B cell (primary cell): ENCODE results near the gene IQSEC3.

Experiments used
- CTCF ChIP-seq: fragments of 200-600 bp; IDR thresholded peaks from one replicate; pipeline ENCODE4 v1.8.0; 2022; ENCODE audit warnings: antibody characterized with exemption, mild to moderate bottlenecking
- EZH2 ChIP-seq: IDR thresholded peaks from 2 replicates; pipeline ENCODE4 v1.6.1; 2012; ENCODE audit warnings: borderline replicate concordance, low read depth, mild to moderate bottlenecking, moderate library complexity, low read length; ENCODE audit not compliant: insufficient read depth, poor library complexity, severe bottlenecking

DNA sequence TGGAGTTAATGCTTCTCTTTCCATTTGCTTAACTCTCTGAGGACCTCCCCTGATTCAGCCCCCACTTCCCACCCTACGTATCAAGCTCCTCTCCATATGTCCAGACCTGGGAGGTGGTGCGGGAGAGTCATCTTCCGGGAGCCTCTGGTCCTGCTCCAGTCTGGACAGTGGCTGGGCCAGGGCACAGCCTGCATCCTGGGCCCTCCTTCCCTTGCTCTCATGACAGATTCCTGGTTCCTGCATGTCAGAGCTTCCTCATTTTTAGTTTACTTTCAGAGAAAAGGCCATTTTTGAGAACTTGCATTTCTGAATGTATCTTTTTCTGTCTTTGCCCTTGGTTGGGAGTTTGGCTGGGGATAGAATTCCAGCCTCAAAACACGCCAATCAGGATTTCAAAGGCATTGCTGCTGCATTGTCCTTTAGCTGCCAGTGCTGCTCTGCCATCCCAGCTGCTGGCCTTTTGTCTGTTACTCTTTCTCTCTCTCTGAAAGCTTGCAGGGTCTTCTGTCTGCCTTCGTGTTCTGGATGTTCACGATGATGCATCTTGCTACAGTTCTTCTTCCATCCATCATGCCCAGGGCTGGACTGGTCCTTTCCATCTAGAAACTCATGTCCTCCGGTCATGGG lies 92.7 kb downstream of the IQSEC3 start:
- TF ChIP-seq CTCF (no peak), EZH2 (no peak)
